Natural killer cell (primary cell): ENCODE data around the gene CCND2. TPM values are rescaled to one million over a fixed set of nuclear protein-coding genes. Genes with fewer than 3 reads are reported as not detected.
"Not testable (repeated sequence)": the region's sequence is repeated elsewhere in the genome, so short reads cannot be mapped to it uniquely, and the experiment has no call there.

Experiments used
- ATAC-seq, 3 donors: fragments of 150-1000 bp in 2 of 3; fragments of 200-7000 bp in 1 of 3; cut with Tn5 transposase; 1 replicate in 1 of 3; 2 replicates in 2 of 3; pipeline ENCODE4 v1.10.0; 2021; ENCODE audit warnings: mild to moderate bottlenecking in 2 of 3, moderate library complexity in 2 of 3
- DNase-seq, 2 donors: peaks; one replicate each; pipeline versions ENCODE4 v3.0.0 to v3.0.0-alpha.2; 2013 to 2021; ENCODE audit warnings: mixed read lengths in 1 of 2
- H3K27ac ChIP-seq: one replicate; pipeline ENCODE4 v1.5.1; 2013; ENCODE audit warnings: mild to moderate bottlenecking, low read length
- H3K27me3 ChIP-seq: one replicate; pipeline ENCODE4 v1.6.1; 2013; ENCODE audit warnings: low read length; ENCODE audit not compliant: control insufficient read depth, insufficient read depth
- H3K36me3 ChIP-seq: one replicate; pipeline ENCODE4 v1.6.1; 2013; ENCODE audit warnings: low read length; ENCODE audit not compliant: control insufficient read depth, insufficient read depth
- H3K4me1 ChIP-seq: one replicate; pipeline ENCODE4 v1.6.1; 2013; ENCODE audit warnings: low read length; ENCODE audit not compliant: control insufficient read depth, insufficient read depth
- H3K4me3 ChIP-seq: one replicate; pipeline ENCODE4 v1.5.1; 2013; ENCODE audit warnings: low read length
- H3K9me3 ChIP-seq: one replicate; pipeline ENCODE4 v1.6.1; 2013; ENCODE audit warnings: low read length; ENCODE audit not compliant: control insufficient read depth, insufficient read depth
- H3K27ac Mint-ChIP-seq, 2 donors: one replicate each; pipeline ENCODE4 v1.8.0; 2022; ENCODE audit warnings: mild to moderate bottlenecking in 2 of 2, mixed read lengths in 2 of 2, moderate library complexity in 1 of 2
- H3K27me3 Mint-ChIP-seq, 2 donors: one replicate each; pipeline ENCODE4 v1.8.0; 2022; ENCODE audit warnings: low read depth in 2 of 2, mixed read lengths in 2 of 2
- H3K36me3 Mint-ChIP-seq: one replicate; pipeline ENCODE4 v1.8.0; 2022; ENCODE audit warnings: mixed read lengths
- H3K4me1 Mint-ChIP-seq, 2 donors: one replicate each; pipeline ENCODE4 v1.8.0; 2022; ENCODE audit warnings: mixed read lengths in 2 of 2
- H3K4me3 Mint-ChIP-seq: one replicate; pipeline ENCODE4 v1.8.0; 2022; ENCODE audit warnings: mild to moderate bottlenecking, moderate library complexity, mixed read lengths
- H3K9me3 Mint-ChIP-seq, 2 donors: one replicate each; pipeline ENCODE4 v1.8.0; 2022; ENCODE audit warnings: mixed read lengths in 2 of 2
- WGBS: methylation state at CpG from one replicate; pipeline ENCODE4 v1.1.7; 2013; ENCODE audit warnings: missing lambda C conversion rate; ENCODE audit not compliant: insufficient coverage; 5-methylcytosine and 5-hydroxymethylcytosine counted together
- intact Hi-C: fragments of 100-400 bp; cut with micrococcal nuclease; formaldehyde crosslinking; loops from one replicate; pipeline ENCODE4 v1.14.2; 2022
- total RNA-seq, 4 donors: library from RNA; stranded (reverse); fragments of 120-200 nt in 1 of 4; gene quantifications; one replicate each; pipeline versions ENCODE4 v1.2.3 to v1.2.4, GENCODE V29; 2013 to 2022
- TF ChIP-seq, protein P1 (sequence below): fragments of 200-600 bp; IDR thresholded peaks from one replicate; pipeline ENCODE4 v1.8.0; 2022; ENCODE audit warnings: antibody characterized with exemption

Gene CCND2
- total RNA-seq, 3 donors from 2014 or later (not counting 1 experiment from before 2014, with no cell fraction given), result 164 to 247 (median 228) TPM

DNA sequence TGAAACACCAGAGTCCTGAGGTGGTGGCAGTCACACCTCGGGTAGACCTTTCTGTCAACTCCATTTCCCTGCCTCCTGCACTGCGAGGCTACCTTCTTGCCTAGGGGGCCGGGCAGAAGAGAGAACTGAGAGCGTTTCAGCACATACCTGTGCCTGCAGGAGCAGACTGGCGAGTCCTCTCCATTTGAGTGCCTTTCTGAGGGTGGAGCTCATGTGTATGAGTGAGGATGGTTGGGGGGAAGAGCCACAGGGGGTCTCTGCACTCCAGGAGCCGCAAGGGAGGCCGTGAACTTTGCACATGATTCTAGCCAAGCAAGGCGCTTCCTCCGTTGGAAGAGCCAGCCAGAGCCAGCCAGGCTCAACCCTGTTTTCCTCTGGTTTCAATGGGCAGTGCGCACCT is 31.0 kb upstream of the CCND2 start:
- Mint-ChIP-seq H3K4me1 (peaks cover 12 to 18% of the 10 kb centered on the region in 2 donors), H3K4me3 (no peak overlapping the region), H3K36me3 (peaks cover 20% of the 10 kb centered on the region), H3K27me3 (peaks cover 29 to 32% of the 10 kb centered on the region in 2 donors), H3K9me3 (peaks cover 3 to 5% of the 10 kb centered on the region in 2 donors), H3K27ac (no peak overlapping the region)
- TF ChIP-seq, protein P1, sequence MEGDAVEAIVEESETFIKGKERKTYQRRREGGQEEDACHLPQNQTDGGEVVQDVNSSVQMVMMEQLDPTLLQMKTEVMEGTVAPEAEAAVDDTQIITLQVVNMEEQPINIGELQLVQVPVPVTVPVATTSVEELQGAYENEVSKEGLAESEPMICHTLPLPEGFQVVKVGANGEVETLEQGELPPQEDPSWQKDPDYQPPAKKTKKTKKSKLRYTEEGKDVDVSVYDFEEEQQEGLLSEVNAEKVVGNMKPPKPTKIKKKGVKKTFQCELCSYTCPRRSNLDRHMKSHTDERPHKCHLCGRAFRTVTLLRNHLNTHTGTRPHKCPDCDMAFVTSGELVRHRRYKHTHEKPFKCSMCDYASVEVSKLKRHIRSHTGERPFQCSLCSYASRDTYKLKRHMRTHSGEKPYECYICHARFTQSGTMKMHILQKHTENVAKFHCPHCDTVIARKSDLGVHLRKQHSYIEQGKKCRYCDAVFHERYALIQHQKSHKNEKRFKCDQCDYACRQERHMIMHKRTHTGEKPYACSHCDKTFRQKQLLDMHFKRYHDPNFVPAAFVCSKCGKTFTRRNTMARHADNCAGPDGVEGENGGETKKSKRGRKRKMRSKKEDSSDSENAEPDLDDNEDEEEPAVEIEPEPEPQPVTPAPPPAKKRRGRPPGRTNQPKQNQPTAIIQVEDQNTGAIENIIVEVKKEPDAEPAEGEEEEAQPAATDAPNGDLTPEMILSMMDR, result no peak
- intact Hi-C loops, result no loop called here
- H3K9me3 ChIP-seq, result no peaks in the 10 kb centered on the region
- no peak overlapping the region for H3K4me3 ChIP-seq
- H3K27ac ChIP-seq, result no peak overlapping the region
- peaks cover 21% of the 10 kb centered on the region for H3K4me1 ChIP-seq
- DNase-seq, result no peak
- no peaks in the 10 kb centered on the region for H3K36me3 ChIP-seq
- WGBS, result 62% methylated on average over 10 of the region's 10 CpGs
- ATAC-seq, result no peak
- H3K27me3 ChIP-seq, result no peaks in the 10 kb centered on the region

DNA sequence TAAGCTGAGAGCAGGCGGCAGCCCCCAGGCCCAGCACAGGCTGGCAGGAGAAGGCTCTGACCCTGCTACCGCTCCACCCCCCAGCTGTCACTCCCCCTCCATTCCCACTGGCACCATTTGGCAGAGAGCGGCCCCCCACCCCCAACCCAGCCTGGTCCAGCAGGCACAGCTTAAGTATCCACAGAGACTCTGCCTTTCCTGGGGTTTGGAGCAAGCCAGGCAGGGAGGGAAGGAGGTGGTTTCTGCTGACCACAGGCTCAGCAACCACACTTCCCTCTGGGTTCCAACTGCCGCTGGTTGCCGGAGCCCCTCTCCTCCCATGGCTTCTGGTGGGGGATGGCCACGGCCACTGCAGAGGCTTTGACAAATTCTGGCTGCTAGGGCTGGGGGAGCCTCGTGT is 30.5 kb upstream of the CCND2 start:
- H3K9me3 Mint-ChIP-seq, result peaks cover 3% of the 10 kb centered on the region in 2 donors
- DNase-seq, result no peak

DNA sequence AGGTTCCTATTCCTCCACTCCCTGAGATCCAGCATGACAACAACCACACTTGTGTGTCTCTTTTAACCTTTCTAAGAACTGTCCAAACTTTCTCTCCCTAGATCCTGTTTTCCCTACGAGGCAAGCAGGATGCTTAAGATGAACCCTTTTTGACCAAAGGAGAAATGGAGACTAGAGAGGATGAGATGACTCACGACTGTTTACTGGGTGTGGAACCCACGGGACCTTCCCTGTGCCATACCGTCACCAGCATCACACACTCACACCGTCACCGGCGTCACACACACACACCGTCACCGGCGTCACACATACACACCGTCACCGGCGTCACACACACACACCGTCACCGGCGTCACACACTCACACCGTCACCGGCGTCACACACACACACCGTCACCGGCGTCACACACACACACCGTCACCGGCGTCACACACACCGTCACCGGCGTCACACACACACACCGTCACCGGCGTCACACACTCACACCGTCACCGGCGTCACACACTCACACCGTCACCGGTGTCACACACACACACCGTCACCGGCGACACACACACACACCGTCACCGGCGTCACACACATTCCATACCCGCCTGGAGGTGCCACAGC is 30.0 kb upstream of the CCND2 start:
- H3K27ac ChIP-seq, H3K27me3 ChIP-seq, H3K9me3 Mint-ChIP-seq, H3K36me3 Mint-ChIP-seq, H3K9me3 ChIP-seq, H3K27ac Mint-ChIP-seq, H3K4me3 Mint-ChIP-seq, H3K36me3 ChIP-seq, DNase-seq, ATAC-seq, H3K4me3 ChIP-seq, intact Hi-C loops: not testable (repeated sequence)
- H3K4me1 ChIP-seq, result peaks cover 21% of the 10 kb centered on the region
- WGBS, result 84% methylated on average over 43 of the region's 43 CpGs
- peaks cover 12 to 18% of the 10 kb centered on the region in 2 donors for H3K4me1 Mint-ChIP-seq
- peaks cover 32 to 33% of the 10 kb centered on the region in 2 donors for H3K27me3 Mint-ChIP-seq

More for the DNA sequence above, 30.5 kb upstream of the CCND2 start:
- 14% methylated on average over 6 of the region's 7 CpGs for WGBS
- H3K36me3 Mint-ChIP-seq, result peaks cover 15% of the 10 kb centered on the region
- no peak overlapping the region for H3K4me3 ChIP-seq
- H3K4me1 ChIP-seq, result peaks cover 21% of the 10 kb centered on the region
- intact Hi-C loops, result no loop called here
- no peak overlapping the region for H3K27ac ChIP-seq
- peaks cover 12 to 18% of the 10 kb centered on the region in 2 donors for H3K4me1 Mint-ChIP-seq
- no peak overlapping the region for H3K27ac Mint-ChIP-seq
- no peaks in the 10 kb centered on the region for H3K9me3 ChIP-seq
- H3K27me3 Mint-ChIP-seq, result peaks cover 32 to 33% of the 10 kb centered on the region in 2 donors
- ATAC-seq, result no peak
- no peaks in the 10 kb centered on the region for H3K36me3 ChIP-seq
- H3K27me3 ChIP-seq, result no peaks in the 10 kb centered on the region
- H3K4me3 Mint-ChIP-seq, result no peak overlapping the region
- TF ChIP-seq, protein P1, result no peak

DNA sequence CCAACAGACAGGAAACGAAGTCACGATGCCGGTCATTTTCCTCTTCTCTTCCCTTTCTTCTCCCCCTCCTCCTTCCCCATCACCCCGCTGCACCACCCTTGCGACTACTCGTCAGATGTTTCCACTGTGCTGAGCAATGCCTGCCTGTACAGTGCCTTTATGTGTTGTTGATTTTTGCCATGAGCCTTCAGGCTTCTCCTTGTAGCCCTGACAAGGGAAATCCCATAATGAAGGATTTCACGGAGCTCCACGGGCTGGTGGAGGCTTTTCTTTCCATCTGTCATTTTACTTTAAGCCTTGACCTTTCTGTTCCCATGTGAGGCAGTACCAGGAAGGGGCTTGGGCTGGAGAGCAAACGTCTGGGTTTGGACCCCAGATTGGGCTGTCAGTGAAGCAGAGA is 28.7 kb upstream of the CCND2 start:
- no peak for DNase-seq
- Histone ChIP-seq H3K27ac (no peak overlapping the region), H3K4me1 (peaks cover 21% of the 10 kb centered on the region), H3K9me3 (no peaks in the 10 kb centered on the region), H3K27me3 (no peaks in the 10 kb centered on the region), H3K4me3 (no peak overlapping the region), H3K36me3 (no peaks in the 10 kb centered on the region)
- H3K27ac Mint-ChIP-seq, result peak overlapping the region in 1 of 2 donors; percentile 44
- no peak overlapping the region for H3K4me3 Mint-ChIP-seq
- intact Hi-C loops, result no loop called here
- H3K9me3 Mint-ChIP-seq, result no peaks in the 10 kb centered on the region
- no peak for ATAC-seq
- WGBS, result 89% methylated on average over 9 of the region's 9 CpGs
- H3K27me3 Mint-ChIP-seq, result peaks cover 32 to 36% of the 10 kb centered on the region in 2 donors
- peaks cover 12 to 18% of the 10 kb centered on the region in 2 donors for H3K4me1 Mint-ChIP-seq
- TF ChIP-seq, protein P1, result no peak
- H3K36me3 Mint-ChIP-seq, result no peaks in the 10 kb centered on the region
